Hindlimb muscle (tissue), 1 donor: Measurements from ENCODE around the gene AMN1. TPM values are rescaled to one million over a fixed set of nuclear protein-coding genes. Genes with fewer than 3 reads are reported as not detected.
"Not testable (repeated sequence)": the region's sequence is repeated elsewhere in the genome, so short reads cannot be mapped to it uniquely, and the experiment has no call there.

Source experiments
- DNase-seq: peaks from one replicate; pipeline ENCODE4 v3.0.0-alpha.2; 2013
- polyA plus RNA-seq: library from polyadenylated mRNA; unstranded; fragments of 120-200 nt; gene quantifications from one replicate; pipeline ENCODE4 v1.2.1, GENCODE V29; 2013; ENCODE audit not compliant: insufficient read length

AMN1 gene
- polyA plus RNA-seq, 1 donor = 8.5 TPM

GRCh38 chr12:31672521-31672920, 56.3 kb downstream of the AMN1 start:
- no peak for DNase-seq

GRCh38 chr12:31669582-31669981, 59.2 kb downstream of the AMN1 start:
- not testable (repeated sequence) for DNase-seq

- DNase-seq = no peak
Measured at GRCh38 chr12:31669020-31669419, 59.8 kb downstream of the AMN1 start.

GRCh38 chr12:31664038-31664437, 64.8 kb downstream of the AMN1 start:
- no peak for DNase-seq

GRCh38 chr12:31663576-31663975, 65.2 kb downstream of the AMN1 start:
- no peak for DNase-seq

- DNase-seq = no peak
Measured at GRCh38 chr12:31662176-31662849, 66.5 kb downstream of the AMN1 start.

GRCh38 chr12:31659087-31659942, 69.5 kb downstream of the AMN1 start, which contains the start of gene ETFBKMT:
ETFBKMT (plus strand) TSS chr12:31659688; CDS start chr12:31661954, 2,266 bp downstream.
- peak; percentile 88 for DNase-seq

GRCh38 chr12:31658471-31659086, 70.2 kb downstream of the AMN1 start:
- no peak for DNase-seq

- no peak for DNase-seq
Measured at GRCh38 chr12:31655792-31656191, 73.0 kb downstream of the AMN1 start.

- no peak for DNase-seq
Measured at GRCh38 chr12:31655208-31655607, 73.6 kb downstream of the AMN1 start.

GRCh38 chr12:31651893-31652521, 76.8 kb downstream of the AMN1 start:
- DNase-seq = no peak

- DNase-seq = no peak
Measured at GRCh38 chr12:31650918-31651317, 77.9 kb downstream of the AMN1 start.

GRCh38 chr12:31647086-31647491, 81.7 kb downstream of the AMN1 start:
- no peak for DNase-seq

GRCh38 chr12:31645924-31646323, 82.9 kb downstream of the AMN1 start:
- no peak for DNase-seq

- DNase-seq = no peak
Measured at GRCh38 chr12:31644536-31644935, 84.3 kb downstream of the AMN1 start.

GRCh38 chr12:31641509-31642090, 87.2 kb downstream of the AMN1 start:
- no peak for DNase-seq

GRCh38 chr12:31634620-31635019, 94.2 kb downstream of the AMN1 start:
- DNase-seq = no peak

GRCh38 chr12:31633464-31633863, 95.4 kb downstream of the AMN1 start:
- DNase-seq = no peak

- DNase-seq = no peak
Measured at GRCh38 chr12:31631809-31632208, 97.0 kb downstream of the AMN1 start.

- no peak for DNase-seq
Measured at GRCh38 chr12:31631023-31631724, 97.6 kb downstream of the AMN1 start.
